Activated CD8-positive, alpha-beta T cell treated with anti-CD3 and anti-CD28 coated beads for 36 hours (primary cell): ENCODE data around the gene IL17A. TPM values are rescaled to one million over a fixed set of nuclear protein-coding genes. Genes with fewer than 3 reads are reported as not detected.

Experiments used
- ATAC-seq: fragments of 200-7000 bp; cut with Tn5 transposase; one replicate; pipeline ENCODE4 v1.10.0; 2021; ENCODE audit warnings: mild to moderate bottlenecking, moderate library complexity
- CTCF ChIA-PET: fragments of 350-600 bp; sonication (Branson Sonifier 250); formaldehyde crosslinking; loops from one replicate; lab custom pipeline; 2021; ENCODE audit warnings: antibody characterized with exemption; lab: Charles Lee
- POLR2A ChIA-PET: fragments of 350-600 bp; sonication (Branson Sonifier 250); formaldehyde crosslinking; loops from one replicate; lab custom pipeline; 2021; ENCODE audit warnings: antibody characterized with exemption; lab: Charles Lee
- DNase-seq: peaks from one replicate; pipeline ENCODE4 v3.0.0-alpha.2; 2020
- H3K27ac Mint-ChIP-seq: one replicate; pipeline ENCODE4 v1.8.0; 2021; ENCODE audit warnings: mild to moderate bottlenecking, mixed read lengths
- H3K27me3 Mint-ChIP-seq: one replicate; pipeline ENCODE4 v1.8.0; 2021; ENCODE audit warnings: mixed read lengths
- H3K36me3 Mint-ChIP-seq: one replicate; pipeline ENCODE4 v1.8.0; 2021; ENCODE audit warnings: low read depth, mixed read lengths
- H3K4me1 Mint-ChIP-seq: one replicate; pipeline ENCODE4 v1.8.0; 2021; ENCODE audit warnings: low read depth, mixed read lengths
- H3K4me3 Mint-ChIP-seq: one replicate; pipeline ENCODE4 v1.8.0; 2021; ENCODE audit warnings: mild to moderate bottlenecking, moderate library complexity, mixed read lengths
- H3K9me3 Mint-ChIP-seq: one replicate; pipeline ENCODE4 v1.8.0; 2021; ENCODE audit warnings: mixed read lengths
- CTCF ChIP-seq: fragments of 200-600 bp; IDR thresholded peaks from one replicate; pipeline ENCODE4 v1.8.0; 2022; ENCODE audit warnings: antibody characterized with exemption, mild to moderate bottlenecking
- intact Hi-C: fragments of 100-400 bp; cut with micrococcal nuclease; formaldehyde crosslinking; loops from one replicate; pipeline ENCODE4 v1.10.0; 2022
- total RNA-seq, 2 experiments: library from RNA; stranded (reverse); gene quantifications; one replicate each; pipeline ENCODE4 v1.2.3, GENCODE V29; 2021

IL17A gene
- total RNA-seq, 2 experiments from 2014 or later: not detected

GRCh38 chr6:52186480-52186879, 305 bp downstream of the IL17A start:
- Mint-ChIP-seq H3K4me3 (no peak overlapping the region), H3K27ac (no peak overlapping the region), H3K4me1 (peaks cover 1% of the 10 kb centered on the region), H3K36me3 (no peaks in the 10 kb centered on the region), H3K9me3 (no peaks in the 10 kb centered on the region), H3K27me3 (peaks cover 55% of the 10 kb centered on the region)
- CTCF ChIA-PET: interaction anchor here (1.5 kb wide), 1 partner anchor 78 kb away, joined by 4 read pairs; no protein-coding TSS in a partner anchor
- POLR2A ChIA-PET: no interaction called here
- DNase-seq: no peak
- no peak for ATAC-seq
- TF ChIP-seq CTCF: no peak
- intact Hi-C loops: no loop called here

- ChIA-PET POLR2A (no interaction called here), CTCF (interaction anchor here (1.5 kb wide), 1 partner anchor 77 kb away, joined by 4 read pairs; no protein-coding TSS in a partner anchor)
- no peak for DNase-seq
- intact Hi-C loops: no loop called here
- H3K4me3 Mint-ChIP-seq: no peak overlapping the region
- TF ChIP-seq CTCF: no peak
- peaks cover 57% of the 10 kb centered on the region for H3K27me3 Mint-ChIP-seq
- no peaks in the 10 kb centered on the region for H3K36me3 Mint-ChIP-seq
- ATAC-seq: no peak
- H3K9me3 Mint-ChIP-seq: no peaks in the 10 kb centered on the region
- H3K27ac Mint-ChIP-seq: no peak overlapping the region
- H3K4me1 Mint-ChIP-seq: no peaks in the 10 kb centered on the region
These were observed 923 bp downstream of the IL17A start for GRCh38 chr6:52187098-52187497.

- Mint-ChIP-seq H3K9me3 (no peaks in the 10 kb centered on the region), H3K4me1 (no peaks in the 10 kb centered on the region), H3K27ac (no peak overlapping the region), H3K27me3 (peaks cover 46% of the 10 kb centered on the region), H3K4me3 (no peak overlapping the region), H3K36me3 (no peaks in the 10 kb centered on the region)
- TF ChIP-seq CTCF: no peak
- no peak for ATAC-seq
- CTCF ChIA-PET: no interaction called here
- intact Hi-C loops: no loop called here
- DNase-seq: no peak
- POLR2A ChIA-PET: no interaction called here
These were observed 3.8 kb downstream of the IL17A start for GRCh38 chr6:52189974-52190373.

GRCh38 chr6:52190409-52190808, 4.2 kb downstream of the IL17A start:
- Mint-ChIP-seq H3K4me3 (no peak overlapping the region), H3K4me1 (no peaks in the 10 kb centered on the region), H3K9me3 (no peaks in the 10 kb centered on the region), H3K27ac (no peak overlapping the region), H3K36me3 (no peaks in the 10 kb centered on the region), H3K27me3 (peaks cover 43% of the 10 kb centered on the region)
- ATAC-seq (no peak), DNase-seq (no peak)
- CTCF ChIA-PET: no interaction called here
- POLR2A ChIA-PET: no interaction called here
- no peak for TF ChIP-seq CTCF
- intact Hi-C loops: no loop called here

- ChIA-PET POLR2A (no interaction called here), CTCF (interaction anchor here (1.2 kb wide), 1 partner anchor 8 kb away, joined by 4 read pairs; no protein-coding TSS in a partner anchor)
- Mint-ChIP-seq H3K9me3 (no peaks in the 10 kb centered on the region), H3K4me1 (no peaks in the 10 kb centered on the region), H3K4me3 (no peak overlapping the region), H3K27me3 (peaks cover 34% of the 10 kb centered on the region), H3K36me3 (no peaks in the 10 kb centered on the region), H3K27ac (no peak overlapping the region)
- no peak for TF ChIP-seq CTCF
- no peak for ATAC-seq
- DNase-seq: no peak
- intact Hi-C loops: no loop called here
These were observed 5.6 kb downstream of the IL17A start for GRCh38 chr6:52191824-52192223.
